Measurements from ENCODE around the gene CTNNA2. TPM values are rescaled to one million over a fixed set of nuclear protein-coding genes. Genes with fewer than 3 reads are reported as not detected.

The CTNNA2 gene
- total RNA-seq (2011; cell fraction: chromatin; rRNA removed; ENCODE audit: low replicate concordance), result 0.93 TPM in 1 of 2 replicates, not detected in the other
- total RNA-seq (2011; cell fraction: nucleolus; rRNA removed), result not detected in 2 replicates
- total RNA-seq (2011; cell fraction: nucleoplasm; rRNA removed), result not detected in 2 replicates
- total RNA-seq (2014; rRNA removed) (0.14 and 0.37 TPM in 2 replicates), total RNA-seq (2014; rRNA removed; fragmentation: Illumina TruSeq; extraction: Trizol) (0.11 and 0.16 TPM in 2 replicates), total RNA-seq (2015; rRNA removed; fragmentation: Illumina TruSeq; extraction: Trizol) (0.18 TPM in 1 of 2 replicates, not detected in the other), total RNA-seq (2021) (0.09 and 0.40 TPM in 2 replicates), polyA plus RNA-seq (2011; rRNA removed) (0.22 TPM in 1 of 2 replicates, not detected in the other), polyA plus RNA-seq (2014; fragmentation: Illumina TruSeq; extraction: Trizol) (0.07 and 0.15 TPM in 2 replicates), polyA plus RNA-seq (2014; fragmentation: Nextera tagmentation; extraction: Ambion mirVana) (under 1 TPM; 0.03 to 0.15 TPM), polyA plus RNA-seq (2014; rRNA removed) (0.04 TPM in 2 replicates), polyA minus RNA-seq (2011; rRNA and poly(A)+ RNA removed) (0.06 and 0.46 TPM in 2 replicates), Bru-seq, nascent RNA (percentile 1 among the genes with signal in this experiment), BruChase-seq, experiment 1, labeled RNA remaining after a 2-hour chase (percentile 1 among the genes with signal in this experiment), BruChase-seq, experiment 2, labeled RNA remaining after a 6-hour chase (percentile 1 among the genes with signal in this experiment)
- polyA plus RNA-seq (2011; cell fraction: cytosol; rRNA removed), result 0.10 TPM in 1 of 2 replicates, not detected in the other
- polyA plus RNA-seq (2011; cell fraction: nucleus; rRNA removed), result not detected in 2 replicates
- 0.05 and 0.12 TPM in 2 replicates for polyA plus RNA-seq (2012)
- polyA minus RNA-seq (2011; cell fraction: cytosol; rRNA and poly(A)+ RNA removed), result not detected in 2 replicates
- not detected in 2 replicates for polyA minus RNA-seq (2011; cell fraction: nucleus; rRNA and poly(A)+ RNA removed)
- long read RNA-seq, experiment 1, result 0 reads
- long read RNA-seq, experiment 2, partial matches to known transcripts, result 1 of 1 reads
- long read RNA-seq, experiment 2, other reads (novel, unspliced or antisense), result 0 of 1 reads
- long read RNA-seq, experiment 3, result 0 reads

- Histone ChIP-seq H3K79me2 (ENCODE audit: control insufficient read depth, insufficient read depth, low read length) (no peaks in the 10 kb centered on the region), H3K36me3 (ENCODE audit: control insufficient read depth, insufficient read depth, low read length) (no peaks in the 10 kb centered on the region), H3K4me3 (peak within 1 kb of the TSS; percentile 40), H3K9ac (ENCODE audit: insufficient read depth in 1 of 2, low read depth in 2 of 2, low read length in 2 of 2) (peak within 1 kb of the TSS in 1 of 2 experiments; percentile 52; a peak in 1 of 4 replicates), H3K27ac (ENCODE audit: extremely low read depth, low read depth, low read length) (no peak within 1 kb of the TSS), H3K27me3 (ENCODE audit: control insufficient read depth in 2 of 2, insufficient read depth in 2 of 2, low read length in 2 of 2) (no peaks in the 10 kb centered on the region), H3K4me1 (replicated peaks in 1 of 2; ENCODE audit: control insufficient read depth in 2 of 2, insufficient read depth in 2 of 2, low read length in 2 of 2) (peaks cover 0 to 4% of the 10 kb centered on the region in 2 experiments; a peak in 2 of 5 replicates), H3K4me2 (ENCODE audit: insufficient read depth, low read length) (no peak within 1 kb of the TSS; the same call in none of the 2 replicates), H2AFZ (ENCODE audit: low read depth, low read length) (peak within 1 kb of the TSS; percentile 59; the same call in 1 of the 2 replicates), H4K20me1 (replicated peaks; ENCODE audit: control insufficient read depth, insufficient read depth, low read length) (no peaks in the 10 kb centered on the region), H3K9me1 (ENCODE audit: control insufficient read depth, insufficient read depth, low read length) (no peaks in the 10 kb centered on the region), H3K9me3 (replicated peaks; ENCODE audit: control insufficient read depth, insufficient read depth, low read depth, low read length) (no peaks in the 10 kb centered on the region)
- intact Hi-C loops (cut with micrococcal nuclease), result no loop called here
- peak; percentile 80 to 96 (median 92) for DNase-seq (ENCODE audit: extremely low read depth in 1 of 4, low spot score in 3 of 4)
- no TSS peak for BruUV-seq (replicated peaks)
- FAIRE-seq, result no peak
- POLR2A ChIA-PET, result no interaction called here
- 0% methylated on average over 2 of the region's 87 CpGs for WGBS (ENCODE audit: insufficient coverage, low coverage, missing lambda C conversion rate)
- ATAC-seq, result peak; percentile 98
- CTCF ChIA-PET (ENCODE audit: low intra/inter-chr PET ratio), result interaction anchor here (0.5 kb wide), 1 partner anchor 297 kb away, joined by 3 read pairs; no protein-coding TSS in a partner anchor
- in situ Hi-C loops (cut with MboI), result no loop called here
- peak; percentile 79 for TF ChIP-seq CTCFL (IDR thresholded peaks at IDR 0.05; ENCODE audit: borderline replicate concordance, insufficient read depth, low read depth, low read length, poor library complexity, severe bottlenecking)
- TF ChIP-seq E2F6 (IDR thresholded peaks at IDR 0.05; ENCODE audit: borderline replicate concordance in 1 of 2, extremely low read depth in 1 of 2, insufficient read depth in 1 of 2, insufficient read length in 1 of 2, low read depth in 1 of 2, low read length in 1 of 2, poor library complexity in 1 of 2, severe bottlenecking in 1 of 2), result peak in 1 of 2 experiments; percentile 61
- no peak for TF ChIP-seq RNF2 (IDR thresholded peaks at IDR 0.05)
- 0 out of 2 replicates have a peak, but pooled peaks have one; percentile 22 for TF ChIP-seq USF2 (CRISPR knock-in tag; IDR thresholded peaks at IDR 0.05)
- peak; percentile 73 to 75; a peak in 3 of 4 replicates for TF ChIP-seq NRF1 (conservative IDR thresholded peaks at IDR 0.05 in 1 of 2, IDR thresholded peaks at IDR 0.05 in 1 of 2)
- TF ChIP-seq ZNF134 (CRISPR knock-in tag; conservative IDR thresholded peaks at IDR 0.05), result peak; percentile 75
- TF ChIP-seq RFX1 (IDR thresholded peaks at IDR 0.05), result peak; percentile 74
- no peak for TF ChIP-seq ZNF431 (CRISPR knock-in tag; IDR thresholded peaks at IDR 0.05)
- TF ChIP-seq VEZF1 (CRISPR knock-in tag; IDR thresholded peaks at IDR 0.05), result peak; percentile 88
Observed at GRCh38 chr2:79512442-79513401, at the start of gene CTNNA2. CTNNA2 (plus strand) TSS chr2:79513051.

Data from K562 (cell line).